Stomach smooth muscle (tissue), 2 donors: Measurements from ENCODE around the gene RPAP3.

ENCODE experiments used
- H3K27ac ChIP-seq: one replicate; pipeline ENCODE4 v1.7.0; 2013; ENCODE audit warnings: mild to moderate bottlenecking, low read length, inconsistent platforms
- H3K27me3 ChIP-seq, 2 donors: one replicate each; pipeline ENCODE4 v1.7.0; 2013; ENCODE audit warnings: low read length in 2 of 2; ENCODE audit not compliant: insufficient read depth in 2 of 2, control insufficient read depth in 1 of 2
- H3K36me3 ChIP-seq, 2 donors: one replicate each; pipeline ENCODE4 v1.7.0; 2013; ENCODE audit warnings: low read length in 2 of 2; ENCODE audit not compliant: control insufficient read depth in 2 of 2, insufficient read depth in 2 of 2
- H3K4me1 ChIP-seq: one replicate; pipeline ENCODE4 v1.7.0; 2013; ENCODE audit warnings: low read length; ENCODE audit not compliant: control insufficient read depth, insufficient read depth
- H3K4me3 ChIP-seq, 2 donors: one replicate each; pipeline ENCODE4 v1.7.0; 2013; ENCODE audit warnings: low read length in 2 of 2
- H3K9ac ChIP-seq, 2 donors: one replicate each; pipeline ENCODE4 v1.7.0; 2013; ENCODE audit warnings: low read length in 2 of 2, mild to moderate bottlenecking in 1 of 2
- H3K9me3 ChIP-seq, 2 donors: one replicate each; pipeline ENCODE4 v1.7.0; 2013; ENCODE audit warnings: low read length in 2 of 2; ENCODE audit not compliant: control insufficient read depth in 2 of 2
- donor health status: healthy.
- donor health status: Pancreatic carcinoma.

The RPAP3 gene

DNA sequence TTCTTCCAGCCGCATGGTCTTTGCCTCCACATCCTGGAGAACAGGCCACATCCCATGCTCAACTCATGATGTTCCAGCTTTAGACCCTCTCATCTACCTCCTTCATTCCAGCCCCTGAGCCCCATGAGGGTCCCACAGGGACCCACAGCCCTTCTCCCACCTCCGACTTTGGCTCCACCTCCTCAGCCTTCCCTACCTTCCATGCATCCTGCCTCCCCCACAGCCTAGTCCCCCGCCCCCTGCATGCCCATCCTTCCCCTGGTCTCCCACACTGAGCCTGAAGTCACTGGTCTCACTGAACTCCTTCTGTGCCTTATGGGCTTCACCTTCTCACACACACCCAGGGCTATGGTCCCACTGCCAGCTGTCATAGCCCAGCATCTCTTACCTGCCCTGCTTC lies 43.1 kb upstream of the RPAP3 start:
- Histone ChIP-seq H3K27me3 (peaks cover 0 to 2% of the 10 kb centered on the region in 2 donors), H3K36me3 (no peaks in the 10 kb centered on the region), H3K4me3 (no peak overlapping the region), H3K9me3 (no peaks in the 10 kb centered on the region), H3K27ac (no peak overlapping the region), H3K4me1 (peaks cover 20% of the 10 kb centered on the region), H3K9ac (no peak overlapping the region)

DNA sequence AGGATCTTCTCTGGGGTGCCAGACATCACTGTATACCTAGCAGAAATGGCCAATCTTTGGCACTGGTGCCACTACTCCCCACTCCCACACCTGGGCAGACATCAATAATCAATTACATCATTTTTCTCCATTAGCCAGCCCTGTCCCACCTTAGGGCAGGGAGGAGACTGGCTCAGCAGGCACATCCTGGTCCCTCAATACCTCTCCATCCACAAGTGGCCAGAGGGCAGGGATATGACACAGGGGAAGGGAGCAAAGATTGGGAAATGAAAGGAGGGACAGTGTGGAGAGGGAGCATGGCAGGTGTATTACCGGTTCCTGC lies 42.6 kb upstream of the RPAP3 start:
- Histone ChIP-seq H3K36me3 (no peaks in the 10 kb centered on the region), H3K9ac (no peak overlapping the region), H3K4me3 (no peak overlapping the region), H3K27me3 (peaks cover 0 to 2% of the 10 kb centered on the region in 2 donors), H3K27ac (no peak overlapping the region), H3K9me3 (no peaks in the 10 kb centered on the region), H3K4me1 (peaks cover 16% of the 10 kb centered on the region)

DNA sequence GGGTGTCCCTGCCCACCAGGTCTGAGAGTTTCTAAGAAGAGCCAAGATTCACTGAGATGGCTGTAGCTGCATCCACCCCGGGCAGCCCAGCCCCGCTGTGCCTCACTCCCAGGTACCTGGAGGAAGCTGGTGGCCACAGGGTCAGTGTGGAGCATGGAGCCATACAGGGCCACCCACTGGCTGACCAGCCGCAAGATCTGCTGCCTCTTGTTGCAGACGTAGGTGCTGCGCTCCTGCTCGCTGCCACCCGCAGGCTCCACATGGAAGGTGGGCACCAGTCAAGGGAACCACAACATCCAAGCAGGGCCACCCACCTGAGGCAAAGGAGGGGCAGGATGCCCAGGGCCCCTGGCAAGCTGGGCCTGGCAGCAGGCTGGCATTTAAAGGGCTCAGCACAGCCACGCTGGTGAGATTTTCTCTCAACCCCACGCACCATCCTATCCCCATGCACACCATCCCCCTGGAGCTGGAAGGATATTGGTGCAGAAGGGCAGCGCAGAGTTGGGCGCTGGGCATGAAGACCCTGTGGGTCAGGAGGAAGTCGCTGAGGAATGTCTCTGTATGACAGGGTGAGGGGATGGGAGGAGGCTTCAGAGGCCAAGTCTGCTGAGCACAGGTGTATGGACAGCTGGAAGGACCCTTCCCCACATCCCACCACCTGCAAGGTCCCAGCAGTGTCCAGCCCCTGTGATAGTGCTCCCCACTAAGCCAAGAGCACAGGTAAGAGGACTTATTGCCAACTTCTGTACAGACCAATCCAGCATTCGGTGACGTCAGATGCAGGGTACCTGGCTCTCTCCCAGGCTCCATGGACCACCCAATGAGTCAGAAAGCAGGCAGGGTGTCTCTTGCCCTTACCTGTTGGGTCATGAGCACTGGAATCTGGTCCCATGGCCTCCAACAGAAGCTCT lies 42.0 kb upstream of the RPAP3 start:
- Histone ChIP-seq H3K9me3 (no peaks in the 10 kb centered on the region), H3K36me3 (no peaks in the 10 kb centered on the region), H3K4me1 (peaks cover 10% of the 10 kb centered on the region), H3K27ac (no peak overlapping the region), H3K27me3 (peaks cover 0 to 2% of the 10 kb centered on the region in 2 donors), H3K4me3 (no peak overlapping the region), H3K9ac (no peak overlapping the region)

DNA sequence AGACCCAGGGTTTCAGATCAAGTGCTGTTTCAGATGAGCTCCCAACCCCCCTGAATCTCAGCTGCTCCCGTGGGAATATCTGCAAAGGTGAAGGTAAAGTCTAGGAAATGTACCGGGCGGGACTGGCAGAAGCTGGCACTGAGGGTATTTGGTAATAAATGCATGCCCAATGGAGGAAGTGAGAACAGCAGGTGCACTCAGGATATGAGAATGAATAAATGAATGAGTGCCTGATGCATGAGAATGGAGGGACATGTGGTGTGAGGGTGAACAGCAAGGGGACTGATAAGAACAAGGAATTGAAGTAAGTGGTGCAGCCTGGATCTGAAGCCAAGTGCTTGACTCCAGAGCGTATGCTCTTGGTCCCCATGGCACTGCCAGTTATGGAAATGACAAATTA lies 41.3 kb upstream of the RPAP3 start:
- Histone ChIP-seq H3K27me3 (peaks cover 0 to 2% of the 10 kb centered on the region in 2 donors), H3K4me1 (peaks cover 5% of the 10 kb centered on the region), H3K36me3 (no peaks in the 10 kb centered on the region), H3K9ac (no peak overlapping the region), H3K9me3 (no peaks in the 10 kb centered on the region), H3K27ac (no peak overlapping the region), H3K4me3 (no peak overlapping the region)

DNA sequence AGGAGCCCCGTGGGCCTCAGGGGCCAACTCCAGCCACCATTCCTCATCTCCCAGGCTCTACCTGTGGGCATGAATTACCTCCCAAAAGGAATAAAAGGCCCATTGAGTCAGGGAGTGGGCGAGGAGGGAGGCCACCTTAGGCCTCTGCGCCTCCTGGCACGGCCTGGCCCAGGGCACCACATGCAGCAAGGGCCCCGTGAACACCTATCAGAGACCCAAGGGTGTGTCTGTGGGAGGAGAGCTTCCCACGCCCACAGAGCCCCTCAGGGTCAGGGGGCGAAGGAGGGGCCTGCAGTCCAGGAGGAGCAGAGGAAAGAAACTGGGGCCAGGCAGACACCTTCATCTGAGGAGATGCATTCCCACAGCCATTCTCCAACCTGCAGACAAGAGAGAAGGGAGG lies 40.7 kb upstream of the RPAP3 start:
- H3K27ac ChIP-seq: no peak overlapping the region
- H3K4me1 ChIP-seq: peaks cover 5% of the 10 kb centered on the region

DNA sequence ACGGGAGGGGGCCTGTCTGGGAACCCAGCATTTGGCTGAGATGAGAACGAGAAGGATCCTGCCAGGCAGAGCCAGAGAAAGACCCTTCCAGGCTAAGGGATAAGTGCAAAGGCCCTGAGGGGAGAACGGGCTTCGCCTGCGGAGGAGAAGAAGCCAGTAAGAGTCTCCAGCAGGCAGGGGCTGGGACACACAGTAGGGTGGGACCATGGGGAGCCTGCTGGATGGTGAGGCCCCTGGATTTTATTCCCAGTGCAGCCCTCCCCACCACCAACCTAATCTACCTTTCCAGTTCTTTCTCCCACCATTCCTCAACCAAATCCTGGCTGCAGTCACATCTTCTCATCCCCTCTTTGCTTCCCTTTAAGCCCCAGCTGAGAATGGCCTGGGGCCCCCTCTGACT lies 40.2 kb upstream of the RPAP3 start:
- Histone ChIP-seq H3K4me1 (peaks cover 6% of the 10 kb centered on the region), H3K27ac (no peak overlapping the region)

More for the DNA sequence above, 40.7 kb upstream of the RPAP3 start:
- H3K4me3 ChIP-seq: no peak overlapping the region
- H3K36me3 ChIP-seq: no peaks in the 10 kb centered on the region
- H3K27me3 ChIP-seq: peaks cover 0 to 2% of the 10 kb centered on the region in 2 donors
- no peaks in the 10 kb centered on the region for H3K9me3 ChIP-seq
- no peak overlapping the region for H3K9ac ChIP-seq

DNA sequence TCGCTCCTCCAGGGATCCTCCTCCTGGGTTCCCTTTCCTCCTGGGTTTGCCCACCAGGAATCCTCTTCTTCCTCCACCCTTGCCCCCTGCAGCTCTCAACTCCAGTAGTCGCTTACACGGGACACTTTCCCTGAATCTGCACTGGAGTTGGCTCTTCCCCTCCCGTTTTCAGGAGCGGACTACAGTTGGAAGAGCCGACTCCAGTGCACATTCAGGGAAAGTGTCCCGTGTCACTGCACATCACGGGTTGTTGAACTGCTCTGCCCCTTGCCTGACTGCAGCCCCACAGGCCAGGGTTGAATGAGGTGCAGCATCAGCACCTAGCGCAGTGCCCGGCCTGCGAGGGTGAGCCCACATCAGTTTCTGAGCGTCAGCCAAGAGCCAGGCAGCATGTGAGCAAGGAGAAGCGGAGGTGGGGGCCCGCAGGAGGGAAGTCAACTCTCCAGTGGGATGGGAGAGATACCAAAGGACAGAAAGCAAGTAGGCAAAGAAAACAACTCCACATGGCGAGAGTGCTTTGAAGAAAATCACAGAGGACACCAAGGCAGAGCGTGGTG lies 39.7 kb upstream of the RPAP3 start:
- Histone ChIP-seq H3K4me1 (peaks cover 9% of the 10 kb centered on the region), H3K4me3 (no peak overlapping the region), H3K9ac (no peak overlapping the region), H3K36me3 (no peaks in the 10 kb centered on the region), H3K9me3 (no peaks in the 10 kb centered on the region), H3K27me3 (peaks cover 0 to 2% of the 10 kb centered on the region in 2 donors), H3K27ac (no peak overlapping the region)

More for the DNA sequence above, 40.2 kb upstream of the RPAP3 start:
- H3K9me3 ChIP-seq: no peaks in the 10 kb centered on the region
- no peak overlapping the region for H3K4me3 ChIP-seq
- H3K27me3 ChIP-seq: peaks cover 0 to 2% of the 10 kb centered on the region in 2 donors
- H3K9ac ChIP-seq: no peak overlapping the region
- H3K36me3 ChIP-seq: no peaks in the 10 kb centered on the region

DNA sequence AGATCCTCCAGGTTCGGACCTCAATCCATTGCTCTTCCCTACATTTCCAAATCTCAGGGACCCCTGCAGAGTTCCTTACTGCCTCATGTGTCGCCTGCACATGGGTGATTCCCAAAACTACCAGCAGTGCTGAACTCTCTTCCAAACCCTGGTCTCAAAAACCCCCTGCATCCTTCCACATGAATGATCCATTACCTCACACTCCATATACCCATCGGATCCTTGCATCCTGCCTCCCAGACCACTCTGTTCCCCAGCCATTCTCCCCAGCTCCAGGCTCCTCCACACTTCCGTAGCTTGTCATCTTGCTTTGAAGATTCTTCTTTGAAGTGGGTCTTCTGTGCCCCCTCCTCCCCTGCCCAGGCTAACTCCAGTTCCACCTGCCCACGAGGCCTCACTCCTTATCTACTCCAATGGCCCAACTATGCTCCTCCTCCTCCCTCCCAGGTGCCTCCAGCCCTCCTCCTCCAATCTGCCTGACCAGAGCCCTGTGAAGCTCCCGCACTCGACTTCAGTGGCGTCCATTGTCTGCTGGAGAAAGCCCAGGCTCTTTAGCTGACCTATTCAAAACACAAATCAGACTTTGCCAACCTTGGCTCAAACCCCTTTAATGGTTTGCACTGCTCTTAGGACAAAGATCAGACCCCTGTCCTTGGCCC lies 39.1 kb upstream of the RPAP3 start:
- H3K9ac ChIP-seq: no peak overlapping the region
- no peaks in the 10 kb centered on the region for H3K36me3 ChIP-seq
- peaks cover 13% of the 10 kb centered on the region for H3K4me1 ChIP-seq
- H3K27ac ChIP-seq: no peak overlapping the region
- H3K9me3 ChIP-seq: no peaks in the 10 kb centered on the region
- peaks cover 0 to 2% of the 10 kb centered on the region in 2 donors for H3K27me3 ChIP-seq
- H3K4me3 ChIP-seq: no peak overlapping the region

DNA sequence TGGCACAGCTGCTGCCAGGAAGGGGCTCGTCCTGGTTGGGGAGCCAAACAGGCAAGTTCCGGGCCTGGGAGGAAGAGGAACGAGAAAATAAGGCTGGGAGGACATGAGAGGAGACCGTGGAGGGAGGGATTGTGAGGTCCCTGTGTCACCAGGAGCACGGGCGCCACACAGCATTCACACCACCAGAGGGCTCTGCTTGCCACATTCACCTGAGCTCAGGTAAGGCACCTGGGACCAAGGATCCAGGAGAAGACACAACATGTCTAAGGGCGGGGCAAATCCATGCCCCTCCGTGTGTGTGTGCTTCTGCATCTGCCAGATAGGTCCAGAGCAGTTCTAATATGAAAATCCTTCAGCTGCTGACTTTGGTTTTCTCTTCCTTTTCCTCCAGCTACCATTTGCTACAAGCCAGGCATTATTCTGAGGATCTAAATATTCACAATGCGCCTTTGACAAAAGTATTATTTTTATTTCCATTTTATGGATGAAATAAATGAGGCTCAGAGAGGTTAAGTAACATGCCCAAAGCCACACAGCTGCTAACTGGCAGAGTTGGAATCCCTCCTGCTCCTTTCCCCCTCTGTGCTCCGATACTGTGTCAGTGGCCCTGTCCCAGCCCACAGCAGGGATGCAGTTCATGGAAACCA lies 38.3 kb upstream of the RPAP3 start:
- H3K4me3 ChIP-seq: no peak overlapping the region
- H3K27ac ChIP-seq: no peak overlapping the region
- peaks cover 17% of the 10 kb centered on the region for H3K4me1 ChIP-seq
- H3K27me3 ChIP-seq: peaks cover 0 to 2% of the 10 kb centered on the region in 2 donors
- no peak overlapping the region for H3K9ac ChIP-seq
- no peaks in the 10 kb centered on the region for H3K9me3 ChIP-seq
- no peaks in the 10 kb centered on the region for H3K36me3 ChIP-seq

DNA sequence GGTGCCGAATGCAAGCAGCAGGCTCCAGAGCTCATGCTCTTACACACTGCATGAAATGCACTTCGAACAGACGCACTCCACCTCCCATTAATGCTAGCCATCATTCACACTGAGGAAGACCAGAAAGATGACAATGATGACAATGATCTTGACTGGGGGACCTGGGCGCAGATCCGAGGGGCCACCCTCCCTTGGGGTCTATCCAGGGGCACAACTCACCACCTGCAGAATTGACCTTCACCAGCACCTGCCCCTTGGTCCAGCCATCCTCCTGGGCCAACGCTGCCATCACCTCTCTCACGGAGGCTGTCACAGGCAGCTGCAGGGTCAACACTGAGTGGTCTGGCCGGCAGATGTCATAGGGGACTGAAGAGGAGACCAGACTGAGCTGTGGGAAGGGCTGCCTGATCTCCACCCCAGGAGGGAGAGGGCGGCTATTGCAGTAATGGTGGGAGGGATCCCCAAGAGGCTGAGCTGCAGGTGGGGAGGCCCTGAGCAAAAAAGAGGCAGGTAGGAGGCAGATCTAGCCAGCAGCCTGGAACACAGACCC lies 37.6 kb upstream of the RPAP3 start:
- Histone ChIP-seq H3K27ac (no peak overlapping the region), H3K4me3 (no peak overlapping the region), H3K27me3 (peaks cover 0 to 2% of the 10 kb centered on the region in 2 donors), H3K9me3 (no peaks in the 10 kb centered on the region), H3K4me1 (peaks cover 17% of the 10 kb centered on the region), H3K9ac (no peak overlapping the region), H3K36me3 (no peaks in the 10 kb centered on the region)
